ENCODE results near the gene BYSL.

DNA sequence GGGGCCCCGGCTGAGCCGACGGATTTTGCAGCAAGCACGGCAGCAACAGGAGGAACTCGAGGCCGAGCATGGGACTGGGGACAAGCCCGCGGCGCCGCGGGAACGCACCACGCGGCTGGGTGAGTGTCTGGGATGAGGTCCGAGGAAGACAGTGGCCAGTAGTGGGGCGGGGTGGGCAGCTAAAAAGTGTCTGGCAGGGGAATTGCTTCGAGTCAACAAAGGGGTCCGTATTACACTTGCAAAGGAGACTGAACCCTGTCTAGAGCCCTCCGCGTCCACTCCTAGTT lies 356 bp downstream of the BYSL start:
- TF ChIP-seq, protein P1, sequence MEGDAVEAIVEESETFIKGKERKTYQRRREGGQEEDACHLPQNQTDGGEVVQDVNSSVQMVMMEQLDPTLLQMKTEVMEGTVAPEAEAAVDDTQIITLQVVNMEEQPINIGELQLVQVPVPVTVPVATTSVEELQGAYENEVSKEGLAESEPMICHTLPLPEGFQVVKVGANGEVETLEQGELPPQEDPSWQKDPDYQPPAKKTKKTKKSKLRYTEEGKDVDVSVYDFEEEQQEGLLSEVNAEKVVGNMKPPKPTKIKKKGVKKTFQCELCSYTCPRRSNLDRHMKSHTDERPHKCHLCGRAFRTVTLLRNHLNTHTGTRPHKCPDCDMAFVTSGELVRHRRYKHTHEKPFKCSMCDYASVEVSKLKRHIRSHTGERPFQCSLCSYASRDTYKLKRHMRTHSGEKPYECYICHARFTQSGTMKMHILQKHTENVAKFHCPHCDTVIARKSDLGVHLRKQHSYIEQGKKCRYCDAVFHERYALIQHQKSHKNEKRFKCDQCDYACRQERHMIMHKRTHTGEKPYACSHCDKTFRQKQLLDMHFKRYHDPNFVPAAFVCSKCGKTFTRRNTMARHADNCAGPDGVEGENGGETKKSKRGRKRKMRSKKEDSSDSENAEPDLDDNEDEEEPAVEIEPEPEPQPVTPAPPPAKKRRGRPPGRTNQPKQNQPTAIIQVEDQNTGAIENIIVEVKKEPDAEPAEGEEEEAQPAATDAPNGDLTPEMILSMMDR (IDR thresholded peaks at IDR 0.05; ENCODE audit: low read depth, low read length, poor library complexity, severe bottlenecking) = no peak
- TF ChIP-seq EZH2phosphoT487 (IDR thresholded peaks at IDR 0.05; ENCODE audit: borderline replicate concordance, low read length) = no peak
